ENCODE data around the gene GPR39. TPM values are rescaled to one million over a fixed set of nuclear protein-coding genes. Genes with fewer than 3 reads are reported as not detected.
A peak's percentile ranks its signal among the peaks of the same experiment; 100 is the strongest.

GPR39 gene
- total RNA-seq, 1 donor = 3.6 TPM

DNA sequence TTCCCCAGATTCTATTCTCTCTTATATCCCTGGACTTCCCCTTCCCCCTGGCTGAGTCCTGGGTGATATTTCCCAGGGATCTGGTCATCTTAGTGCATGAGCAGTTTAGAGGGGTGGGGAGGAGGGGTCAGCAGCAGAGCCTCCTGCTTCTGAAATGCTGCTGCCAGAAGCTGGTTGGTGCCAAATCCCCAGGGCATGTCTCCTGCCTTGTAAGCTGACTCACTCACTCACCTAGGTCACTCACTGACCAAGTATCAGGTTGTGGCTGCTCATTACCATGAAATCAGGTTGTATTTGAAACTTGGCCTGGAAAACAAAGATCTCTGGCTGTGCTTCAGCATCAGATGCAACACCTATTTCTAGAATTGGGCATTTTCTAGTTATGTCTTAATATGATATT, 14.3 kb downstream of the GPR39 start:
- Histone ChIP-seq H3K4me3 (ENCODE audit: insufficient read depth, low read length) (no peak overlapping the region), H3K79me2 (ENCODE audit: insufficient read depth, low read length) (no peaks in the 10 kb centered on the region), H3K9me3 (ENCODE audit: low read depth, low read length) (no peaks in the 10 kb centered on the region), H3K27me3 (ENCODE audit: insufficient read depth, low read length) (no peaks in the 10 kb centered on the region), H2AFZ (ENCODE audit: low read length) (no peak overlapping the region), H3K27ac (ENCODE audit: low read depth, low read length) (no peak overlapping the region), H3K4me1 (ENCODE audit: insufficient read depth, low read length) (no peaks in the 10 kb centered on the region), H4K20me1 (ENCODE audit: insufficient read depth, low read length) (no peaks in the 10 kb centered on the region), H3K4me2 (ENCODE audit: insufficient read depth, low read length) (no peak overlapping the region), H3K36me3 (ENCODE audit: insufficient read depth, low read length) (no peaks in the 10 kb centered on the region)
- no peak for DNase-seq (ENCODE audit: insufficient read length, low spot score, missing footprints)
- TF ChIP-seq, protein P1, sequence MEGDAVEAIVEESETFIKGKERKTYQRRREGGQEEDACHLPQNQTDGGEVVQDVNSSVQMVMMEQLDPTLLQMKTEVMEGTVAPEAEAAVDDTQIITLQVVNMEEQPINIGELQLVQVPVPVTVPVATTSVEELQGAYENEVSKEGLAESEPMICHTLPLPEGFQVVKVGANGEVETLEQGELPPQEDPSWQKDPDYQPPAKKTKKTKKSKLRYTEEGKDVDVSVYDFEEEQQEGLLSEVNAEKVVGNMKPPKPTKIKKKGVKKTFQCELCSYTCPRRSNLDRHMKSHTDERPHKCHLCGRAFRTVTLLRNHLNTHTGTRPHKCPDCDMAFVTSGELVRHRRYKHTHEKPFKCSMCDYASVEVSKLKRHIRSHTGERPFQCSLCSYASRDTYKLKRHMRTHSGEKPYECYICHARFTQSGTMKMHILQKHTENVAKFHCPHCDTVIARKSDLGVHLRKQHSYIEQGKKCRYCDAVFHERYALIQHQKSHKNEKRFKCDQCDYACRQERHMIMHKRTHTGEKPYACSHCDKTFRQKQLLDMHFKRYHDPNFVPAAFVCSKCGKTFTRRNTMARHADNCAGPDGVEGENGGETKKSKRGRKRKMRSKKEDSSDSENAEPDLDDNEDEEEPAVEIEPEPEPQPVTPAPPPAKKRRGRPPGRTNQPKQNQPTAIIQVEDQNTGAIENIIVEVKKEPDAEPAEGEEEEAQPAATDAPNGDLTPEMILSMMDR (IDR thresholded peaks at IDR 0.05; ENCODE audit: extremely low read depth, low read depth, low read length) = no peak

DNA sequence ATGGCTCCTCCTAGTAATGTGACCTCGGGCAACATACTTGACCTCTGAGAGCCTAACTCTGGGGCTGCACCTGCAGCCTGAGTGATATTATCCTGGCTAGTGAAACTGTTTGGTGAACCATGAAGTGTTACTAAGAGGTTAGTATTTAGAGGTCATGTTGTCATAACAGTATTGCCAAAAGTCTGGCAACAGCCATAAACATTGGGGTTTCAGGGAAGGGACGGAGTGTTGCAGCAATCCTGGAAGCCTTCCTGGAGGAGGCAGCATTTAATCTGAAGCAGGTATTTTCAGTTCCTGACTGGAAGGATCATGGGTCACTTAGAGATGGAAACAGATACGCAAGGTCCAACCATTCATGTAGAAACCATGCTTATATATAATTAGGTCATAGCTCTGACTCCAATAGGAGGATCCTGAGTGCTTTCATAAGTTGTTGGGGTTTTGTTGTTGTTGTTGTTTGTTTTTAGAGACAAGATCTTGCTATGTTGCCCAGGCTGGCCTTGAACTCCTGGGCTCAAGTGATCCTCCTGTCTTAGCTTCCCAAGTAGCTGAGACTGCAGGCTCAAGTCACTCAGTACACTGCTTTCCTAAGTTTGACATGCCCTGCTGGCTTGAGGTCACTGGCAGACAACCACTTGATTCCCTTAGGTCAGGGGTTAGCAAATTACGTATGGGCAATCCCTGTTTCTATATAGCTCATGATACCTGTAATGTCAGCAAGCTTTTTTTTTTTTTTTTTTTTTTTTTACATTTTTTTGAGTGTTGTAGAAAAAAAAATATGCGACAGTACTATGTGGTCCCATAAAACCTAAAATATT, 21.5 kb downstream of the GPR39 start:
- peak overlapping the region; percentile 65 for H3K4me2 ChIP-seq (ENCODE audit: insufficient read depth, low read length)
- H2AFZ ChIP-seq (ENCODE audit: low read length) = peak overlapping the region; percentile 39
- no peak overlapping the region for H3K4me3 ChIP-seq (ENCODE audit: insufficient read depth, low read length)
- no peaks in the 10 kb centered on the region for H4K20me1 ChIP-seq (ENCODE audit: insufficient read depth, low read length)
- TF ChIP-seq, protein P1 (IDR thresholded peaks at IDR 0.05; ENCODE audit: extremely low read depth, low read depth, low read length) = no peak
- peaks cover 17% of the 10 kb centered on the region for H3K4me1 ChIP-seq (ENCODE audit: insufficient read depth, low read length)
- H3K27ac ChIP-seq (ENCODE audit: low read depth, low read length) = peak overlapping the region; percentile 79
- no peaks in the 10 kb centered on the region for H3K9me3 ChIP-seq (ENCODE audit: low read depth, low read length)
- no peaks in the 10 kb centered on the region for H3K79me2 ChIP-seq (ENCODE audit: insufficient read depth, low read length)
- no peaks in the 10 kb centered on the region for H3K27me3 ChIP-seq (ENCODE audit: insufficient read depth, low read length)
- no peaks in the 10 kb centered on the region for H3K36me3 ChIP-seq (ENCODE audit: insufficient read depth, low read length)
- DNase-seq (ENCODE audit: insufficient read length, low spot score, missing footprints) = no peak

DNA sequence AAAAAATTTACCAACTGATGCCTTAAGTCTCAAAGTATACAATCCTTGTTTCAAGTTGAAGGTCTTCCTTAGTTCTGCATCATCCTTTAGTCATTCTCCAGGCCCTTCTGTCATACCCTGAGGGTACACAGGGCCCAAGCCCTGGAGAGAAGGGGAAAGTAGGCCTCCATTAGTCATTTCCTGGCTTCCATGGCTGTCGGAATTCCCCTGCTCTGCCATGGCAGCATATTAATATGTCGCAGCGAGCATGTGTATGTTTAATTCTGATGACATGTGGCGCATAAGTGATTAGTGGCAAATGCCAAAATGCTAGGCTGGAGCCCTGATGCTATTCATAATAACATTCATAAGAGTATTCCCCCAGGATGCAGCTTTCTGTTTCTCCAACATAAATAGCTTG, 22.1 kb downstream of the GPR39 start:
- peak overlapping the region; percentile 79 for H3K27ac ChIP-seq (ENCODE audit: low read depth, low read length)
- H3K36me3 ChIP-seq (ENCODE audit: insufficient read depth, low read length) = no peaks in the 10 kb centered on the region
- H4K20me1 ChIP-seq (ENCODE audit: insufficient read depth, low read length) = no peaks in the 10 kb centered on the region
- peak; percentile 92 for DNase-seq (ENCODE audit: insufficient read length, low spot score, missing footprints)
- H3K4me3 ChIP-seq (ENCODE audit: insufficient read depth, low read length) = peak overlapping the region; percentile 9
- H3K4me2 ChIP-seq (ENCODE audit: insufficient read depth, low read length) = peak overlapping the region; percentile 65
- H3K4me1 ChIP-seq (ENCODE audit: insufficient read depth, low read length) = peaks cover 17% of the 10 kb centered on the region
- TF ChIP-seq, protein P1 (IDR thresholded peaks at IDR 0.05; ENCODE audit: extremely low read depth, low read depth, low read length) = no peak
- H3K9me3 ChIP-seq (ENCODE audit: low read depth, low read length) = no peaks in the 10 kb centered on the region
- no peaks in the 10 kb centered on the region for H3K79me2 ChIP-seq (ENCODE audit: insufficient read depth, low read length)
- H2AFZ ChIP-seq (ENCODE audit: low read length) = peak overlapping the region; percentile 82
- H3K27me3 ChIP-seq (ENCODE audit: insufficient read depth, low read length) = no peaks in the 10 kb centered on the region

DNA sequence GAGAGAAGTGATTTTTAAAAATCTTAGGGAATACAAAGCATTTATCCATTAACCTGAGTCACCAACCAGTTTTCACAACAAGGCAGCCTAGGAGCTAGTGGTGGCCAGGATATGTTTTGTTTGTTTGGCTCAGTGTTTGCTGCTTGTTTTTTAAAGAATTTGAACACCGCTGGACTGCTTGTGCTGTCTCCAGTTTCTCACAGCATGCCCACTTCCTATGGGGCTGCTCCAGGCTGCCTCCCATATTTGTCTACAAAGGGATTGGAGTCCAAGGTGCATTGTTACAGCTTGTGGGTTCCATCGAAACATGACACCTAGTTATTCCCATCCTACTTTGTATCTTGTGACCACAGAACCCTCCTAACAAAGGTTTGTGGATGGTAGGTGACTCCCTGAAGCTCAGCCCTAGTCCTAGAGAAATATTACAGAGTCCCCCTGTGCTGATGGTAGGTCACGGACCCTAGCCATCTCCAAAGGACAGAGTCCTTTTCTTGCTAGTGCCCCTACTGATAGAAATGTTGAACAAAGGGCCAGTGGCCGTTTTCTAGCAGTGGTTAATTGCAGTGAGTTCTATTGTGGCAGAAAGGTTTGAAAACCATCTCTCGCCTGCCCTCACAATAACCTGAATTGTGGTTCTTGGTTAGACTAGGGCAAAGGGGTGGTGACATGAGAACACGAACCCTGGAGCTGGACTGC, 23.2 kb downstream of the GPR39 start:
- H4K20me1 ChIP-seq (ENCODE audit: insufficient read depth, low read length) = no peaks in the 10 kb centered on the region
- H3K27ac ChIP-seq (ENCODE audit: low read depth, low read length) = peak overlapping the region; percentile 79

More for the DNA sequence above, 23.2 kb downstream of the GPR39 start:
- H3K79me2 ChIP-seq (ENCODE audit: insufficient read depth, low read length) = no peaks in the 10 kb centered on the region
- no peaks in the 10 kb centered on the region for H3K9me3 ChIP-seq (ENCODE audit: low read depth, low read length)
- H3K4me1 ChIP-seq (ENCODE audit: insufficient read depth, low read length) = peaks cover 17% of the 10 kb centered on the region
- no peaks in the 10 kb centered on the region for H3K27me3 ChIP-seq (ENCODE audit: insufficient read depth, low read length)
- peak overlapping the region; percentile 50 for H2AFZ ChIP-seq (ENCODE audit: low read length)
- no peak overlapping the region for H3K4me2 ChIP-seq (ENCODE audit: insufficient read depth, low read length)
- no peak overlapping the region for H3K4me3 ChIP-seq (ENCODE audit: insufficient read depth, low read length)
- peak; percentile 14 for DNase-seq (ENCODE audit: insufficient read length, low spot score, missing footprints)
- TF ChIP-seq, protein P1 (IDR thresholded peaks at IDR 0.05; ENCODE audit: extremely low read depth, low read depth, low read length) = no peak
- H3K36me3 ChIP-seq (ENCODE audit: insufficient read depth, low read length) = no peaks in the 10 kb centered on the region
